GM23338 (cell line): Measurements from ENCODE around the gene MANBA. TPM values are rescaled to one million over a fixed set of nuclear protein-coding genes. Genes with fewer than 3 reads are reported as not detected.

Experiments
- ATAC-seq: fragments of 200-7000 bp; cut with Tn5 transposase; 3 replicates; pipeline ENCODE4 v1.9.1; 2020
- DNase-seq: peaks from one replicate; pipeline ENCODE4 v3.0.0-alpha.2; 2015; ENCODE audit warnings: low spot score
- H2AFZ ChIP-seq: fragments of 200-600 bp; sonication (generic); 2 replicates; pipeline ENCODE4 v1.8.0; 2016; ENCODE audit warnings: antibody characterized with exemption, mild to moderate bottlenecking, moderate library complexity
- H3F3A ChIP-seq: fragments of 200-600 bp; sonication (generic); replicated peaks from 2 replicates; pipeline ENCODE4 v1.8.0; 2017; ENCODE audit warnings: antibody characterized with exemption, mixed run types, low read depth
- H3K27ac ChIP-seq: fragments of 200-600 bp; sonication (generic); 2 replicates; pipeline ENCODE4 v1.6.1; 2016; ENCODE audit warnings: low read depth
- H3K27me3 ChIP-seq: fragments of 200-600 bp; sonication (generic); 2 replicates; pipeline ENCODE4 v1.8.0; 2016; ENCODE audit warnings: mild to moderate bottlenecking, mixed run types, moderate library complexity; ENCODE audit not compliant: insufficient read depth
- H3K36me3 ChIP-seq: fragments of 200-600 bp; sonication (generic); 2 replicates; pipeline ENCODE4 v1.8.0; 2016; ENCODE audit warnings: mild to moderate bottlenecking; ENCODE audit not compliant: insufficient read depth
- H3K4me1 ChIP-seq: fragments of 200-600 bp; sonication (generic); 2 replicates; pipeline ENCODE4 v1.8.0; 2016; ENCODE audit warnings: mild to moderate bottlenecking, moderate library complexity; ENCODE audit not compliant: insufficient read depth
- H3K4me2 ChIP-seq: fragments of 200-600 bp; sonication (generic); 2 replicates; pipeline ENCODE4 v1.7.1; 2017; ENCODE audit warnings: mixed run types
- H3K4me3 ChIP-seq: fragments of 200-600 bp; sonication (generic); 2 replicates; pipeline ENCODE4 v1.6.1; 2016; ENCODE audit warnings: mixed run types
- H3K79me2 ChIP-seq: fragments of 200-600 bp; sonication (generic); replicated peaks from 2 replicates; pipeline ENCODE4 v1.8.0; 2017; ENCODE audit warnings: mild to moderate bottlenecking; ENCODE audit not compliant: insufficient read depth
- H3K9me2 ChIP-seq: fragments of 200-600 bp; sonication (generic); 2 replicates; pipeline ENCODE4 v1.8.0; 2017; ENCODE audit not compliant: insufficient read depth
- H4K20me1 ChIP-seq: fragments of 200-600 bp; sonication (generic); replicated peaks from 2 replicates; pipeline ENCODE4 v1.8.0; 2017; ENCODE audit warnings: mild to moderate bottlenecking; ENCODE audit not compliant: insufficient read depth
- H3K27ac Mint-ChIP-seq: 2 replicates; pipeline ENCODE4 v1.8.0; 2020; ENCODE audit warnings: inconsistent platforms, mild to moderate bottlenecking, moderate library complexity, mixed read lengths
- H3K27me3 Mint-ChIP-seq: 3 replicates; pipeline ENCODE4 v1.8.0; 2022; ENCODE audit warnings: low read depth, mild to moderate bottlenecking, moderate library complexity, mixed read lengths, inconsistent platforms; ENCODE audit not compliant: insufficient read depth, poor library complexity
- H3K36me3 Mint-ChIP-seq: 3 replicates; pipeline ENCODE4 v1.8.0; 2021; ENCODE audit warnings: low read depth, mild to moderate bottlenecking, inconsistent platforms, moderate library complexity, mixed read lengths
- H3K4me1 Mint-ChIP-seq: 3 replicates; pipeline ENCODE4 v1.8.0; 2020; ENCODE audit warnings: mild to moderate bottlenecking, inconsistent platforms, mixed read lengths
- H3K4me3 Mint-ChIP-seq: 3 replicates; pipeline ENCODE4 v1.8.0; 2021; ENCODE audit warnings: moderate library complexity, mild to moderate bottlenecking, inconsistent platforms, mixed read lengths
- H3K9me3 Mint-ChIP-seq: 3 replicates; pipeline ENCODE4 v1.8.0; 2020; ENCODE audit warnings: moderate library complexity, mild to moderate bottlenecking, inconsistent platforms, mixed read lengths
- CTCF ChIP-seq, 2 experiments: fragments of 200-600 bp in 1 of 2; sonication (generic) in 1 of 2; conservative IDR thresholded peaks; 2 replicates each; pipeline versions ENCODE4 v1.5.1 to v1.6.1; 2016 to 2017; ENCODE audit warnings: antibody characterized with exemption in 2 of 2, low read depth in 2 of 2, mild to moderate bottlenecking in 2 of 2, moderate library complexity in 1 of 2
- ETS1 ChIP-seq: IDR thresholded peaks from 2 replicates; pipeline ENCODE4 v1.6.1; 2016; ENCODE audit warnings: antibody characterized with exemption
- EZH2phosphoT487 ChIP-seq: fragments of 200-600 bp; sonication (generic); IDR thresholded peaks from one replicate; pipeline ENCODE4 v1.8.1; 2018; ENCODE audit warnings: antibody characterized with exemption; ENCODE audit not compliant: unreplicated experiment
- NANOG ChIP-seq: IDR thresholded peaks from 2 replicates; pipeline ENCODE4 v1.6.1; 2016; ENCODE audit warnings: antibody characterized with exemption, borderline replicate concordance
- REST ChIP-seq: IDR thresholded peaks from one replicate; pipeline ENCODE4 v1.6.1; 2018; ENCODE audit warnings: antibody characterized with exemption; ENCODE audit not compliant: unreplicated experiment
- STAT1 ChIP-seq: IDR thresholded peaks from one replicate; pipeline ENCODE4 v1.6.1; 2016; ENCODE audit warnings: antibody characterized with exemption; ENCODE audit not compliant: unreplicated experiment
- ZNF462 ChIP-seq: fragments of 250-450 bp; sonication (Bioruptor Pico); IDR thresholded peaks from 2 replicates; pipeline ENCODE4 v1.5.0; 2020; ENCODE audit warnings: mild to moderate bottlenecking, moderate library complexity
- polyA plus RNA-seq: library from polyadenylated mRNA; unstranded; fragments of >200 nt; fragmentation: Nextera tagmentation; extraction: Ambion mirVana; gene quantifications from 2 replicates; pipeline ENCODE4 v1.2.1, GENCODE V29; 2016
- total RNA-seq: library from RNA; depleted of rRNA; stranded (reverse); fragments of >200 nt; shearing (Covaris generic); gene quantifications from 2 replicates; pipeline ENCODE4 v1.2.3, GENCODE V29; 2014

The MANBA gene
- total and polyA plus RNA-seq, 2 experiments from 2014 or later, result 13.2 to 54.3 TPM

- Mint-ChIP-seq H3K36me3 (peaks cover 3% of the 10 kb centered on the region; the same call in 1 of the 3 replicates), H3K4me1 (no peaks in the 10 kb centered on the region; the same call in 2 of the 3 replicates), H3K4me3 (no peak overlapping the region), H3K9me3 (no peaks in the 10 kb centered on the region; the same call in 2 of the 3 replicates), H3K27me3 (peaks cover 10% of the 10 kb centered on the region), H3K27ac (no peak overlapping the region)
- no peaks in the 10 kb centered on the region for H3K79me2 ChIP-seq
- no peaks in the 10 kb centered on the region for H3K27me3 ChIP-seq
- TF ChIP-seq CTCF (conservative IDR thresholded peaks at IDR 0.05; ENCODE audit: low read depth in 2 of 2), result no peak
- no peak for TF ChIP-seq EZH2phosphoT487
- no peak for TF ChIP-seq ETS1
- no peak for TF ChIP-seq NANOG
- TF ChIP-seq STAT1, result no peak
- TF ChIP-seq REST, result no peak
- TF ChIP-seq ZNF462 (CRISPR knock-in tag), result no peak
- H3K4me2 ChIP-seq, result no peak overlapping the region
- no peaks in the 10 kb centered on the region for H4K20me1 ChIP-seq
- H3K9me2 ChIP-seq, result no peaks in the 10 kb centered on the region
- DNase-seq (no peak), ATAC-seq (no peak)
- H3K4me3 ChIP-seq, result no peak overlapping the region
- H3K27ac ChIP-seq, result no peak overlapping the region
- H3F3A ChIP-seq, result no peaks in the 10 kb centered on the region
- H3K4me1 ChIP-seq, result no peaks in the 10 kb centered on the region
- H2AFZ ChIP-seq, result no peak overlapping the region
- H3K36me3 ChIP-seq, result no peaks in the 10 kb centered on the region
Observed at GRCh38 chr4:102787096-102787881, 26.5 kb upstream of the MANBA start.
